ENCODE data around the gene CHFR. TPM values are rescaled to one million over a fixed set of nuclear protein-coding genes. Genes with fewer than 3 reads are reported as not detected.
"Not testable (repeated sequence)": the region's sequence is repeated elsewhere in the genome, so short reads cannot be mapped to it uniquely, and the experiment has no call there.

Gene CHFR
- total RNA-seq, 2 donors from 2014 or later, result 68.3 to 72.3 TPM

DNA sequence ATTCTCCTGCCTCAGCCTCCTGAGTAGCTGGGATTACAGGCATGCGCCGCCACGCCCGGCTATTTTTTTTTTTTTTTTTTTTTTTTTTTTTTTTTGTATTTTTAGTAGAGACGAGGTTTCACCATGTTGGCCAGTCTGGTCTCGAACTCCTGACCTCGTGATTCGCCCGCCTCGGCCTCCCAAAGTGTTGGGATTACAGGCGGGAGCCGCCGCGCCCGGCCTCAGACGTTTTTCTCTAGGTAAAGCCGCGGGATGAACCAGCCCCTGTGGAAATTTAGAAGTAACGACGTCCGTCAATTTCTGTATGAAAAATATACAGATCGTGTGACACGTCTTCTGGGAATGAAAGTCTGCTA, 20.4 kb upstream of the CHFR start:
- not testable (repeated sequence) for DNase-seq; H3K27me3 Mint-ChIP-seq (ENCODE audit: low read depth); ATAC-seq (replicated peaks in 1 of 2); H3K4me1 Mint-ChIP-seq (ENCODE audit: low read depth)
- H3K9me3 Mint-ChIP-seq, result peaks cover 7 to 11% of the 10 kb centered on the region in 2 donors
- peak overlapping the region; percentile 82 to 89 for H3K4me3 Mint-ChIP-seq
- peak overlapping the region; percentile 30 for H3K27ac Mint-ChIP-seq
- H3K36me3 Mint-ChIP-seq (ENCODE audit: insufficient read depth in 2 of 2), result peaks cover 9 to 19% of the 10 kb centered on the region in 2 donors

DNA sequence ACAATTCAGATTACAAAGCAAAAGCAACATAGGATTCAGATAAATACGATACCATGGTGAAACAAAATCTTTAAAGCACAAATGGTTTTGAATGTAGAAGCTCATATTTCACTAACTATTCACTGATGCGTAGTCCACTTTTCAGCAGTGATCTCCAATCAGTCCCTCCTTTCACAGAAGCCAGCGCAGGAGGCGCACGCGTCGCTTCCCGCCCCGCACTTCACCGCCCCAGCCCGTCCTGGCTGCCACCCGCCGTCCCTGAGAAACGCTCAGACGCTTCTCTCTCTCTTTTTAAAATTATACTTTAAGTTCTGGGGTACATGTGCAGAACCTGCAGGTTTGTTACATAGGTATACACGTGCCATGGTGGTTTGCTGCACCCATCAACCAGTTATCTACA, 19.8 kb upstream of the CHFR start:
- H3K27ac Mint-ChIP-seq, result no peak overlapping the region

DNA sequence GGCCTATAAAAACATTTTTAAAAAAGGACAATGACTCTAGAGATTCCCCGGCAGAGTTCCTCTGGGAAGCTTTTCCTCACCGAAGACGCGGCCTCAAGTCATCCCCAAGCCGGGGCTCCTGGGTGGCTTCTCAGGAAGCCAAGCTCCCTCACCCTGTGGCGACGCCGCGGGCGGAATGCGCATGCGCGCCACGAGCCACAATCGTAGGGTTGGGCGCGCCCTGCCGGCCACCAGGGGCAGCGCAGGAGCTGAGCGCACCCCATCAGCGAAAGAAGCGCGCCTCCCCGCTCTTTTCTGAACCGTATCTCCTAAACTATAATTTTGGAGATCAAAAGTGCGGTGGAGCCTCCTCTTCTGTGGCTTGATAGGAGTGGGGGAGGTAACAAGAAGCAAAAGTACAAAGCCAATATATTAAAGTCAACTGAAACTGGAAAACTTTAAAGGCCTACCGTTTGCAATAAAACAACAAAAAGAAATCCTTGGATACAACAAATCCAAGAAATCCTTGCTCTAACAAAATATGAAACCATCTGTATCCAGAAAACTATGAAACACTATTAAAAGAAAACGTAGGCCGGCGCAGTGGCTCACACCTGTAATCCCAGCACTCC, 17.4 kb upstream of the CHFR start:
- H3K27me3 Mint-ChIP-seq (ENCODE audit: low read depth), result no peaks in the 10 kb centered on the region
- peak overlapping the region; percentile 75 for H3K27ac Mint-ChIP-seq
- H3K36me3 Mint-ChIP-seq (ENCODE audit: insufficient read depth in 2 of 2), result peaks cover 0 to 5% of the 10 kb centered on the region in 2 donors
- peak overlapping the region; percentile 60 to 61 for H3K4me3 Mint-ChIP-seq
- no peaks in the 10 kb centered on the region for H3K9me3 Mint-ChIP-seq
- ATAC-seq (replicated peaks in 1 of 2), result peak in 1 of 2 donors; percentile 11
- peaks cover 8% of the 10 kb centered on the region for H3K4me1 Mint-ChIP-seq (ENCODE audit: low read depth)
- peak; percentile 91 to 95 for DNase-seq

More for the DNA sequence above, 19.8 kb upstream of the CHFR start:
- Mint-ChIP-seq H3K36me3 (ENCODE audit: insufficient read depth in 2 of 2) (peaks cover 7 to 17% of the 10 kb centered on the region in 2 donors), H3K27me3 (ENCODE audit: low read depth) (no peaks in the 10 kb centered on the region), H3K4me1 (ENCODE audit: low read depth) (peaks cover 8% of the 10 kb centered on the region), H3K4me3 (peak overlapping the region; percentile 54 to 82), H3K9me3 (peaks cover 7 to 9% of the 10 kb centered on the region in 2 donors)
- DNase-seq, result no peak
- ATAC-seq (replicated peaks in 1 of 2), result no peak

DNA sequence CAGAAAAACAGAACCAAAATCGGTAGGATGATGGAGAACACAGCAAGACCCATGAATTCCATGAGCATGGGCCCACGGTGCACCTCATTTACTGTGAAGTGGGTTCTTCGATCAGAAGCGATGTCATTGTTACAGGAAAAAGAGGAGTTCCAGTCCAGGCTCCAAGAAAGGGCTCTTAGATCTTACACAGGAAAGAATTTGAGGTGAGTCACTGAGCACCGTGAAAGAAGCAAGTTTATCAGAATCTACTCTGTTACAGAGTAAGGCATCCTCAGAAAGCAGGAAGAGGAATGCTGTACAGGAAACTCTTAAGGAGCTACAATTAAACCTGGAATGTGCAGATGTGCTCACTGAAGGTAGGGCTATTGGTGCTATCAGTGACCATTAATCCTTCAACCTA, 11.6 kb upstream of the CHFR start:
- H3K27ac Mint-ChIP-seq, result no peak overlapping the region
- peaks cover 0 to 2% of the 10 kb centered on the region in 2 donors for H3K36me3 Mint-ChIP-seq (ENCODE audit: insufficient read depth in 2 of 2)
- no peaks in the 10 kb centered on the region for H3K9me3 Mint-ChIP-seq
- no peak for DNase-seq
- no peaks in the 10 kb centered on the region for H3K27me3 Mint-ChIP-seq (ENCODE audit: low read depth)
- no peak overlapping the region for H3K4me3 Mint-ChIP-seq
- no peak for ATAC-seq (replicated peaks in 1 of 2)
- H3K4me1 Mint-ChIP-seq (ENCODE audit: low read depth), result no peaks in the 10 kb centered on the region

DNA sequence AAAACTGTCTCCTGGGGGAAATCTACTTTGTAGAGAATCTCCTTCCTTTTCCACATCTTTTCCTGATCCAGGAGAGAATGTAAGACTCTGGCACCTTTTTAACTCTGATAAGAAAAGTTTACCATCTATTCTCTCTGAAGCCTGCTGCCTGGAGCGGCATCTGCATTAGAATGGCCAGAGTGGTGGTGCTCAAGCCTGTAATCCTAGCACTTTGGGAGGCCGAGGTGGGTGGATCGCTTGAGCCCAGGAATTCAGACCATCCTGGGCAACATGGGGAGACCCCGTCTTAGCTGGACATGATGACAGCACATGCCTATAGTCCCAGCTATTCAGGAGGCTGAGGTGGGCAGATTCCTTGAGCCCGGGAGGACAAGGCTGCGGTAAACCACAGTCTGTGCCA, 1.4 kb upstream of the CHFR start:
- ATAC-seq (replicated peaks in 1 of 2), result no peak
- no peak for DNase-seq
- Mint-ChIP-seq H3K27ac (peak overlapping the region; percentile 24), H3K27me3 (ENCODE audit: low read depth) (no peaks in the 10 kb centered on the region), H3K9me3 (peaks cover 0 to 2% of the 10 kb centered on the region in 2 donors), H3K4me1 (ENCODE audit: low read depth) (peaks cover 16% of the 10 kb centered on the region), H3K4me3 (peak overlapping the region; percentile 53 to 99), H3K36me3 (ENCODE audit: insufficient read depth in 2 of 2) (peaks cover 3 to 13% of the 10 kb centered on the region in 2 donors)

DNA sequence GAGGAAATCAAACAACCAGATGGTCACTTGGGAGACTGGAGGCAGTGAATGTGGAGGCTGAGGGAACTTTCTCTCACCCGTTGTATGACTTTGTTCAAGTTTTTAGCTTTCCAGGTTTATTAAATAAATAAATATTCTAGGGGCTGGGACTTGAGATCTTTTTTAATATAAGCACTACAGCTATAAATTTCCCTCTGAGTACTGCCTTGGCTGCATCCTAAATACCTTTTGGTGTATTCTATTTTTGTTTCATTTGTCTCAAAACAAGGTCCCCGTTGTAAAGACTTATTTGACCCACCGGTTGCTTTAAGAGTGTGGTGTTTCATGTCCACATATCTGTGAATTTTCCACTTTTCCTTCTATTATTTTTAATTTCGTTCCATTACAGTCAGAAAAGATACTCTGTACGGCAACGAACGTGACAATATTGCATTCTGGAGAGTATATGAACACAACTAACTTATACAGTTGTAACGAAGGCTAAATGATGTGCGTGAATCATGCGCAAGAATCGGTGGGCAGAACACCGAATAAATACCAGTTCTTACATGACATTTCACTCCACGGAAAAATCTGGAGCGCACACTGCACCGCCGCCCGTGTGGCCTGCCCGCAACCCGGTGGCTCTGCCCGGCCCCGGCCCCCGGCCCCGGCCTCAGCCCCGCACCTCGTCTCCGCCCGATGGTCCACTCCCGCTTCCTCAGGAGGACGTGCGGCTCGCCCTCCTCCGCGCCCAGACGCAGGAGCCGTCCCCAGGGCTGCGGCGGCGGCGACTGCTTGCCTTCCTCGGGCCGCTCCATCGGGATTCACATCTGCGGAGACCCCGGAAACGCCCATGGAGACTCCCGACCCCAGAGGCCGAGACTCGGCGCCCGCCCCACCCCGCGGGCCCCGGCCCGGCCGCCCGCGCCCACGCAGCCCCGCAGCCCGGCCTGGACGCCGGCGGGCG, 602 bp downstream of the CHFR start:
- ATAC-seq (replicated peaks in 1 of 2), result peak; percentile 3 to 21
- DNase-seq, result peak; percentile 30 to 37
- peaks cover 0 to 2% of the 10 kb centered on the region in 2 donors for H3K9me3 Mint-ChIP-seq
- H3K4me1 Mint-ChIP-seq (ENCODE audit: low read depth), result peaks cover 16% of the 10 kb centered on the region
- H3K36me3 Mint-ChIP-seq (ENCODE audit: insufficient read depth in 2 of 2), result peaks cover 3 to 19% of the 10 kb centered on the region in 2 donors
- H3K4me3 Mint-ChIP-seq, result peak overlapping the region; percentile 99
- H3K27me3 Mint-ChIP-seq (ENCODE audit: low read depth), result no peaks in the 10 kb centered on the region
- H3K27ac Mint-ChIP-seq, result peak overlapping the region; percentile 46

DNA sequence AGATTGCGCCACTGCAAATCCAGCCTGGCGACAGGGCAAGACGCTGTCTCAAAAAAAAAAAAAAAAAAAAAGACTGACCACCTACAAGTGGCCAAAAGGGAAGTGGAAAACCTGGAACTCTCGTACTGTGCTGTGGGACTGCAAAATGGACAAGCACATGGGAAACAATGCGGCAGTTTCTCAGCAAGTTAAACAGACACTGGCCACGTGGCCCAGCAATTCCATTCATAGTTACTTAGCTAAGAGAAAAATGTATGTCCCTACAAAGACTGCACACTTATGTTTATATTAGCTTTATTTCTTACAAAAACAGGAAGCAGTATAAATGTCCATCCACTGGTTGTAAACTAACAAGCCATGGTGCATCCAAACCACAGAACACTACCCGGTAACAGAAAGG, 5.6 kb downstream of the CHFR start:
- peaks cover 1 to 19% of the 10 kb centered on the region in 2 donors for H3K36me3 Mint-ChIP-seq (ENCODE audit: insufficient read depth in 2 of 2)
- H3K9me3 Mint-ChIP-seq, result no peaks in the 10 kb centered on the region
- H3K4me3 Mint-ChIP-seq, result no peak overlapping the region
- ATAC-seq (replicated peaks in 1 of 2), result no peak
- H3K4me1 Mint-ChIP-seq (ENCODE audit: low read depth), result peaks cover 10% of the 10 kb centered on the region
- no peak for DNase-seq
- no peak overlapping the region for H3K27ac Mint-ChIP-seq
- H3K27me3 Mint-ChIP-seq (ENCODE audit: low read depth), result no peaks in the 10 kb centered on the region

DNA sequence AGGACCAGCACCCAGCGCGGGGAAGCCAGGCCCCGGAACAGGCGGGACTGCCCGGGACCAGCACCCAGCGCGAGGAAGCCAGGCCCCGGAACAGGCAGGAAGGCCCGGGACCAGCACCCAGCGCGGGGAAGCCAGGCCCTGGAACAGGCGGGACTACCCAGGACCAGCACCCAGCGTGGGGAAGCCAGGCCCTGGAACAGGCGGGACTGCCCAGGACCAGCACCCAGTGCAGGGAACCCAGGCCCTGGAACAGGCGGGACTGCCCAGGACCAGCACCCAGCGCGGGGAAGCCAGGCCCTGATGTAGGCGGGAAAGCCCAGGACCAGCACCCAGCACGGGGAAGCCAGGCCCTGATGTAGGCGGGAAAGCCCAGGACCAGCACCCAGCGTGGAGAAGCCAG, 12.8 kb downstream of the CHFR start:
- H3K27ac Mint-ChIP-seq; H3K4me3 Mint-ChIP-seq; H3K36me3 Mint-ChIP-seq (ENCODE audit: insufficient read depth in 2 of 2); H3K9me3 Mint-ChIP-seq; ATAC-seq (replicated peaks in 1 of 2); H3K27me3 Mint-ChIP-seq (ENCODE audit: low read depth); DNase-seq: not testable (repeated sequence)
- H3K4me1 Mint-ChIP-seq (ENCODE audit: low read depth), result peaks cover 16% of the 10 kb centered on the region

DNA sequence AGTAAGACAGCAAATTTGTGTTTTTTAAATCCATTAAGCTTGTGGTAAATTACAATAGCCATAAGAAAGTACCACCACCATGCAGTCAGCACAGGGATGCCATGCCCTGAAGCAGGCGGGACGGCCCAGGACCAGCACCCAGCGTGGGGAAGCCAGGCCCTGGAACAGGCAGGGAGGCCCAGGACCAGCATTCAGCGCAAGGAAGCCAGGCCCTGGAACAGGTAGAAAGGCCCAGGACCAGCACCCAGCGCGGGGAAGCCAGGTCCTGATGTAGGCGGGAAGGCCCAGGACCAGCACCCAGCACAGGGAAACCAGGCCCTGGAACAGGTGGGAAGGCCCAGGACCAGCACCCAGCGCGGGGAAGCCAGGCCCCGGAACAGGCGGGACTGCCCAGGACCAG, 13.2 kb downstream of the CHFR start:
- peaks cover 0 to 7% of the 10 kb centered on the region in 2 donors for H3K36me3 Mint-ChIP-seq (ENCODE audit: insufficient read depth in 2 of 2)
- H3K27ac Mint-ChIP-seq, result peak overlapping the region; percentile 51
- peak overlapping the region; percentile 34 to 46 for H3K4me3 Mint-ChIP-seq
- H3K4me1 Mint-ChIP-seq (ENCODE audit: low read depth), result peaks cover 16% of the 10 kb centered on the region
- no peak for DNase-seq
- H3K9me3 Mint-ChIP-seq, result no peaks in the 10 kb centered on the region
- H3K27me3 Mint-ChIP-seq (ENCODE audit: low read depth), result no peaks in the 10 kb centered on the region
- ATAC-seq (replicated peaks in 1 of 2), result no peak

DNA sequence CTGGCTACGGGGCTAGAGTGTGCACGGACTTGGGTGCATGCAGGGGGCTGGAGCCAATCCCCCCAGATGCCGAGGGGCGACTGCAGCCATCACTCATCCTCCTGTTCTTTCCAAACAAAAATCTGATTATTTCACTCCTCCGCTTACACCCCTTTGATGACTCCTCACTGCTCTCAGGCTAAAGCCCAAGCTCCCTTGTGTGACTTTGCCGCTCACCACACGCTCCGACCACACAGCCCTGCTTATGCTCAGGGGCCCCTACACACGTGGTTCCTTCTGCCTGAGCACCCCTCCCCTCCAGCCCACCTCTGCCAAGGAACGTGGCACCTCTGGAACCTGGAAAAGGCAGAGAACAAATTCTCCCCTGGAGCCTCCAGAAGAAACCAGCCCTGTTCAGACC, 13.7 kb downstream of the CHFR start:
- Mint-ChIP-seq H3K9me3 (no peaks in the 10 kb centered on the region), H3K36me3 (ENCODE audit: insufficient read depth in 2 of 2) (peaks cover 0 to 7% of the 10 kb centered on the region in 2 donors), H3K4me1 (ENCODE audit: low read depth) (peaks cover 16% of the 10 kb centered on the region), H3K27me3 (ENCODE audit: low read depth) (no peaks in the 10 kb centered on the region), H3K27ac (peak overlapping the region; percentile 51), H3K4me3 (peak overlapping the region; percentile 34 to 46)
- DNase-seq, result peak in 1 of 2 donors; percentile 21
- ATAC-seq (replicated peaks in 1 of 2), result peak; percentile 36 to 67

DNA sequence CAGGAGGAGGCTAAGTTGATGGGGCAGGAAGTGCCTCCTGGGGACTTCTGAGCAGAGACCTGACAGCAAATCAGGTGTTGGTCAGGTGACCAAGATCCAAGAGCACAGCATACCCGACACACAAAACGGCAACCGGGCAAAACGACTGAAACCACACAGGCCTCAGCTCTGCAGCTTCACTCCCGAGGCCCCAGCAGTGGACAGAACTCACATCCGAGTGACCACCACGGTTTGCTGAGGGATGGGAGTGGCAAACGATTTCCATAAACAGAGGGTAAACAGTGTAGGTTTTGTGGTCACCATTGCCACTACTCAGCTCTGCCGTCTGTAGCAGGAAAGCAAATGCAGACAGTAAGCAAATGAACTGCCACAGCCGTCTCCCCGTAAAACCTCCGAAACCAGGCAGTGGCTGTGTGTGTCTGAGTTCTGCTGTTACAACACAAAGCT, 14.4 kb downstream of the CHFR start:
- peak overlapping the region; percentile 64 for H3K27ac Mint-ChIP-seq
- no peaks in the 10 kb centered on the region for H3K27me3 Mint-ChIP-seq (ENCODE audit: low read depth)
- H3K4me3 Mint-ChIP-seq, result peak overlapping the region; percentile 41 to 44
- peaks cover 0 to 10% of the 10 kb centered on the region in 2 donors for H3K36me3 Mint-ChIP-seq (ENCODE audit: insufficient read depth in 2 of 2)
- no peaks in the 10 kb centered on the region for H3K9me3 Mint-ChIP-seq
- DNase-seq (peak; percentile 23 to 32), ATAC-seq (replicated peaks in 1 of 2) (peak; percentile 77 to 82)
- peaks cover 19% of the 10 kb centered on the region for H3K4me1 Mint-ChIP-seq (ENCODE audit: low read depth)

DNA sequence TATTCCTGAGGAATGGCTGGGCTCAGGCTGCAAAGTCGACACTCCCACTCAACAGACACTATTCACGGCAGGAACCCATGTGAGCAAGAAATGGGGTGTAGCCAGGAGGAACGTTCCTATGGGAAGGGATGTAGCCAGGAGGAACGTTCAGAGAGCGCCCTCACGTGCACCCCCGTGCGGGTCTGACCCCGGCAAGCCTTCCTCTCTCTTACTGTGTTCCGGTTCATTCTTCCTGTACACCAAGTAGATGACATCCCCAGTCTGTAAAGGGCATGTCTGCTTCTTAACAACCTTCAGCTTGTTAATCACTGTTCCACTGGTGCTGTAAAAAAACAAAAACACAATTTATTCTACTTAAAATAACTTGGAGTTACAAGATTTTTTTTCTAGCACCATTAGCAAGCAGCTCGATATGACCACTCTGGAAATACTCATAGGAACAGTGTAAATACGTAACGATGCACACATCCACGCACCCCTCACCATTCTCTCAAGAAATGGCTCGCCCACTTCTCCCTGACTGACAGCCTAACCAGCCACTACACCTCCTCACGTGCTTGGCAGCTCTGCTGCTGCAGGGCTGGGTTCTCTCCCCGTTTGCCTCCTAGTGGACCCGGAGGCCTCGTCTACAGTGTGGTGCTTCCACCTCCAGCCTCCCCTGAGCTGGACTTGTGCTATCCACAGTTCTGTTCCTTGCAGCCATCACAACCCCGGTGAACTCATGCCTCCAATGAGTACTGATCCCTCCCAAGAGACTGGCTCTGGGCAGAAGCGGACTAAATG, 15.1 kb downstream of the CHFR start:
- Mint-ChIP-seq H3K27ac (peak overlapping the region; percentile 64), H3K36me3 (ENCODE audit: insufficient read depth in 2 of 2) (peaks cover 0 to 10% of the 10 kb centered on the region in 2 donors), H3K27me3 (ENCODE audit: low read depth) (no peaks in the 10 kb centered on the region), H3K4me3 (peak overlapping the region; percentile 41 to 44), H3K4me1 (ENCODE audit: low read depth) (peaks cover 27% of the 10 kb centered on the region), H3K9me3 (no peaks in the 10 kb centered on the region)
- ATAC-seq (replicated peaks in 1 of 2) (peak; percentile 23), DNase-seq (no peak)
